H9 (cell line): Measurements from ENCODE around the gene TOB2. TPM values are rescaled to one million over a fixed set of nuclear protein-coding genes. Genes with fewer than 3 reads are reported as not detected.
A peak's percentile ranks its signal among the peaks of the same experiment; 100 is the strongest.

Source experiments
- DNase-seq: peaks from one replicate; pipeline ENCODE4 v3.0.0-alpha.2; 2017
- H2AFZ ChIP-seq: one replicate; pipeline ENCODE4 v1.6.1; 2013; ENCODE audit warnings: mild to moderate bottlenecking, low read length, control low read depth, moderate library complexity
- H2AK5ac ChIP-seq: 2 replicates; pipeline ENCODE4 v1.6.1; 2013; ENCODE audit warnings: low read length, control low read depth, mixed read lengths; ENCODE audit not compliant: insufficient read length
- H2BK120ac ChIP-seq: one replicate; pipeline ENCODE4 v1.6.1; 2013; ENCODE audit warnings: low read depth, mild to moderate bottlenecking, low read length, control low read depth, inconsistent platforms; ENCODE audit not compliant: poor library complexity, severe bottlenecking
- H2BK12ac ChIP-seq: 2 replicates; pipeline ENCODE4 v1.6.1; 2013; ENCODE audit warnings: low read length, control low read depth, mixed read lengths, low read depth; ENCODE audit not compliant: insufficient read length
- H2BK15ac ChIP-seq: 2 replicates; pipeline ENCODE4 v1.6.1; 2013; ENCODE audit warnings: low read depth, low read length, control low read depth
- H2BK20ac ChIP-seq: one replicate; pipeline ENCODE4 v1.6.1; 2013; ENCODE audit warnings: low read depth, mild to moderate bottlenecking, low read length, control low read depth, inconsistent platforms; ENCODE audit not compliant: poor library complexity, severe bottlenecking
- H2BK5ac ChIP-seq: 2 replicates; pipeline ENCODE4 v1.6.1; 2013; ENCODE audit warnings: low read length, control low read depth, mixed read lengths; ENCODE audit not compliant: insufficient read length
- H3K14ac ChIP-seq: 2 replicates; pipeline ENCODE4 v1.6.1; 2013; ENCODE audit warnings: low read length, control low read depth; ENCODE audit not compliant: insufficient read depth
- H3K18ac ChIP-seq: 2 replicates; pipeline ENCODE4 v1.6.1; 2013; ENCODE audit warnings: low read depth, mild to moderate bottlenecking, mixed read lengths, low read length, control low read depth; ENCODE audit not compliant: insufficient read length
- H3K23ac ChIP-seq: 2 replicates; pipeline ENCODE4 v1.6.1; 2013; ENCODE audit warnings: low read length, control low read depth, mixed read lengths, low read depth; ENCODE audit not compliant: insufficient read length
- H3K23me2 ChIP-seq: 2 replicates; pipeline ENCODE4 v1.6.1; 2013; ENCODE audit warnings: low read depth, mild to moderate bottlenecking, mixed read lengths, low read length, control low read depth; ENCODE audit not compliant: insufficient read length, poor library complexity, severe bottlenecking
- H3K27ac ChIP-seq: 2 replicates; pipeline ENCODE4 v1.5.1; 2013; ENCODE audit warnings: low read length, control low read depth, mixed read lengths, low read depth; ENCODE audit not compliant: insufficient read length
- H3K27me3 ChIP-seq: 2 replicates; pipeline ENCODE4 v1.6.1; 2013; ENCODE audit warnings: low read length, control low read depth, inconsistent platforms; ENCODE audit not compliant: insufficient read depth
- H3K4ac ChIP-seq: 2 replicates; pipeline ENCODE4 v1.6.1; 2013; ENCODE audit warnings: low read depth, mild to moderate bottlenecking, control low read depth, inconsistent platforms, low read length, moderate library complexity
- H3K4me1 ChIP-seq: 2 replicates; pipeline ENCODE4 v1.6.1; 2013; ENCODE audit warnings: low read length, control low read depth, inconsistent platforms; ENCODE audit not compliant: insufficient read depth
- H3K4me2 ChIP-seq: 2 replicates; pipeline ENCODE4 v1.6.1; 2013; ENCODE audit warnings: low read length, control low read depth, mixed read lengths; ENCODE audit not compliant: insufficient read length, insufficient read depth
- H3K56ac ChIP-seq: 2 replicates; pipeline ENCODE4 v1.6.1; 2013; ENCODE audit warnings: low read depth, mild to moderate bottlenecking, mixed read lengths, low read length, control low read depth; ENCODE audit not compliant: insufficient read length
- H3K79me1 ChIP-seq: 2 replicates; pipeline ENCODE4 v1.6.1; 2013; ENCODE audit warnings: low read depth, mild to moderate bottlenecking, moderate library complexity, low read length, control low read depth, inconsistent platforms; ENCODE audit not compliant: insufficient read depth, poor library complexity, severe bottlenecking
- H3K79me2 ChIP-seq: 2 replicates; pipeline ENCODE4 v1.6.1; 2013; ENCODE audit warnings: low read length, control low read depth, inconsistent platforms; ENCODE audit not compliant: insufficient read depth
- H3K9ac ChIP-seq: 2 replicates; pipeline ENCODE4 v1.6.1; 2013; ENCODE audit warnings: low read length, control low read depth, mixed read lengths; ENCODE audit not compliant: insufficient read length; ENCODE audit errors: extremely low read depth
- H3K9me3 ChIP-seq: one replicate; pipeline ENCODE4 v1.6.1; 2013; ENCODE audit warnings: low read depth, low read length, inconsistent platforms; ENCODE audit not compliant: control insufficient read depth
- H3T11ph ChIP-seq: one replicate; pipeline ENCODE4 v1.6.1; 2013; ENCODE audit warnings: mild to moderate bottlenecking, low read length, control low read depth, inconsistent platforms
- H4K20me1 ChIP-seq: one replicate; pipeline ENCODE4 v1.6.1; 2013; ENCODE audit not compliant: control insufficient read depth, insufficient read length, insufficient read depth
- H4K5ac ChIP-seq: 2 replicates; pipeline ENCODE4 v1.6.1; 2013; ENCODE audit warnings: low read depth, mild to moderate bottlenecking, mixed read lengths, low read length, control low read depth; ENCODE audit not compliant: insufficient read length
- H4K8ac ChIP-seq: replicated peaks from 2 replicates; pipeline ENCODE4 v1.6.1; 2013; ENCODE audit warnings: low read length, control low read depth, mixed read lengths, low read depth; ENCODE audit not compliant: insufficient read length
- H4K91ac ChIP-seq: 2 replicates; pipeline ENCODE4 v1.6.1; 2013; ENCODE audit warnings: low read depth, mild to moderate bottlenecking, moderate library complexity, mixed read lengths, low read length, control low read depth; ENCODE audit not compliant: insufficient read length
- H3K27ac Mint-ChIP-seq, 3 experiments: 2 replicates in 2 of 3; 3 replicates in 1 of 3; pipeline ENCODE4 v1.8.0; 2020 to 2021; ENCODE audit warnings: mixed read lengths in 3 of 3, mild to moderate bottlenecking in 1 of 3, moderate library complexity in 1 of 3
- H3K27me3 Mint-ChIP-seq: 2 replicates; pipeline ENCODE4 v1.8.0; 2021; ENCODE audit warnings: low read depth, mild to moderate bottlenecking, moderate library complexity, mixed read lengths
- H3K36me3 Mint-ChIP-seq, 3 experiments: 2 replicates in 2 of 3; 3 replicates in 1 of 3; pipeline ENCODE4 v1.8.0; 2020 to 2021; ENCODE audit warnings: low read depth in 3 of 3, mixed read lengths in 3 of 3; ENCODE audit not compliant: insufficient read depth in 1 of 3
- H3K4me1 Mint-ChIP-seq, 2 experiments: 2 replicates each; pipeline ENCODE4 v1.8.0; 2020; ENCODE audit warnings: mixed read lengths in 2 of 2
- H3K4me3 Mint-ChIP-seq, 2 experiments: 2 replicates in 1 of 2; 3 replicates in 1 of 2; pipeline ENCODE4 v1.8.0; 2020 to 2021; ENCODE audit warnings: mild to moderate bottlenecking in 2 of 2, mixed read lengths in 2 of 2, moderate library complexity in 1 of 2
- H3K9me3 Mint-ChIP-seq, 2 experiments: 2 replicates in 1 of 2; 3 replicates in 1 of 2; pipeline ENCODE4 v1.8.0; 2020; ENCODE audit warnings: mild to moderate bottlenecking in 2 of 2, mixed read lengths in 2 of 2, moderate library complexity in 1 of 2
- CTCF ChIP-seq: fragments of 200-600 bp; sonication (generic); conservative IDR thresholded peaks from 3 replicates; pipeline ENCODE4 v1.8.0; 2021; ENCODE audit warnings: antibody characterized with exemption, mild to moderate bottlenecking
- WGBS: extraction: QIAGEN DNeasy Blood & Tissue Kit; methylation state at CpG from one replicate; pipeline ENCODE4 v1.1.7; 2013; ENCODE audit warnings: missing lambda C conversion rate, low lambda C conversion rate, mixed read lengths; ENCODE audit not compliant: insufficient read length; ENCODE audit errors: extremely low coverage; 5-methylcytosine and 5-hydroxymethylcytosine counted together
- total RNA-seq: library from RNA; stranded (reverse); gene quantifications from 2 replicates; pipeline ENCODE4 v1.2.1, GENCODE V29; 2021

The TOB2 gene
- total RNA-seq, 1 experiment from 2014 or later = 75.8 TPM

GRCh38 chr22:41398921-41399320, 47.7 kb downstream of the TOB2 start:
- Histone ChIP-seq H3K23me2 (no peaks in the 10 kb centered on the region), H3T11ph (no peak overlapping the region), H3K23ac (no peak overlapping the region), H2BK5ac (no peak overlapping the region), H2AK5ac (no peak overlapping the region), H2BK15ac (no peak overlapping the region), H3K79me1 (no peaks in the 10 kb centered on the region), H3K4ac (no peak overlapping the region), H4K91ac (no peak overlapping the region), H2BK12ac (no peak overlapping the region), H4K20me1 (no peaks in the 10 kb centered on the region), H3K79me2 (no peaks in the 10 kb centered on the region), H4K5ac (no peak overlapping the region), H4K8ac (no peak overlapping the region), H2BK20ac (no peak overlapping the region), H2AFZ (no peak overlapping the region), H3K56ac (no peak overlapping the region), H2BK120ac (no peak overlapping the region), H3K14ac (no peak overlapping the region), H3K27ac (no peak overlapping the region), H3K9ac (no peak overlapping the region), H3K27me3 (no peaks in the 10 kb centered on the region), H3K4me2 (no peak overlapping the region), H3K18ac (no peak overlapping the region), H3K4me1 (no peaks in the 10 kb centered on the region), H3K9me3 (no peaks in the 10 kb centered on the region)
- Mint-ChIP-seq H3K9me3 (no peaks in the 10 kb centered on the region), H3K4me1 (peaks cover 6 to 11% of the 10 kb centered on the region in 2 experiments; a peak in 3 of 4 replicates), H3K36me3 (peaks cover 4 to 37% (median 33%) of the 10 kb centered on the region in 3 experiments; a peak in 5 of 7 replicates), H3K27me3 (peaks cover 1% of the 10 kb centered on the region; the same call in 1 of the 2 replicates), H3K27ac (peak overlapping the region in 2 of 3 experiments; percentile 63 to 67; a peak in 2 of 7 replicates), H3K4me3 (no peak overlapping the region)
- DNase-seq = no peak
- TF ChIP-seq CTCF = no peak
- WGBS = no CpG with 5 or more reads among the region's 8 CpGs
